Astrocyte (in vitro differentiated cells and primary cell): ENCODE results near the gene TKTL1. TPM values are rescaled to one million over a fixed set of nuclear protein-coding genes. Genes with fewer than 3 reads are reported as not detected.

Source experiments
- DNase-seq: peaks from one replicate; pipeline ENCODE4 v3.0.0-alpha.2; 2010; ENCODE audit warnings: low read depth
- FAIRE-seq: peaks from 2 replicates; lab custom pipeline; 2011; peaks lifted over from hg19 to GRCh38; lab: Jason Lieb, UNC
- H2AFZ ChIP-seq: 2 replicates; pipeline ENCODE4 v1.6.0; 2012; ENCODE audit warnings: low read depth, low read length, inconsistent platforms
- H3K27ac ChIP-seq: 2 replicates; pipeline ENCODE4 v1.5.1; 2011; ENCODE audit warnings: low read depth, low read length, inconsistent platforms
- H3K27me3 ChIP-seq: 2 replicates; pipeline ENCODE4 v1.6.0; 2011; ENCODE audit warnings: low read length, inconsistent platforms; ENCODE audit not compliant: insufficient read depth
- H3K36me3 ChIP-seq: 2 replicates; pipeline ENCODE4 v1.5.1; 2011; ENCODE audit warnings: low read length, inconsistent platforms; ENCODE audit not compliant: insufficient read depth
- H3K4me1 ChIP-seq: 2 replicates; pipeline ENCODE4 v1.5.1; 2011; ENCODE audit warnings: low read length, inconsistent platforms; ENCODE audit not compliant: insufficient read depth
- H3K4me2 ChIP-seq: 2 replicates; pipeline ENCODE4 v1.6.0; 2012; ENCODE audit warnings: low read length, inconsistent platforms
- H3K4me3 ChIP-seq: 2 replicates; pipeline ENCODE4 v1.5.1; 2011; ENCODE audit warnings: low read depth, mild to moderate bottlenecking, low read length, inconsistent platforms; ENCODE audit not compliant: insufficient read depth
- H3K79me2 ChIP-seq: 2 replicates; pipeline ENCODE4 v1.6.0; 2012; ENCODE audit warnings: mild to moderate bottlenecking, low read length, inconsistent platforms; ENCODE audit not compliant: insufficient read depth
- H3K9ac ChIP-seq: 2 replicates; pipeline ENCODE4 v1.6.0; 2012; ENCODE audit warnings: mild to moderate bottlenecking, low read length, inconsistent platforms
- H3K9me3 ChIP-seq: 2 replicates; pipeline ENCODE4 v1.5.1; 2012; ENCODE audit warnings: low read depth, mild to moderate bottlenecking, low read length, inconsistent platforms; ENCODE audit not compliant: insufficient read depth
- H4K20me1 ChIP-seq: 2 replicates; pipeline ENCODE4 v1.6.0; 2012; ENCODE audit warnings: low read length, inconsistent platforms; ENCODE audit not compliant: insufficient read depth
- H3K27ac Mint-ChIP-seq: one replicate; pipeline ENCODE4 v1.8.0; 2021; ENCODE audit warnings: mild to moderate bottlenecking, mixed read lengths; ENCODE audit not compliant: unreplicated experiment
- H3K27me3 Mint-ChIP-seq: one replicate; pipeline ENCODE4 v1.8.0; 2021; ENCODE audit warnings: low read depth, mixed read lengths; ENCODE audit not compliant: unreplicated experiment
- H3K36me3 Mint-ChIP-seq: one replicate; pipeline ENCODE4 v1.8.0; 2021; ENCODE audit warnings: low read depth, mixed read lengths; ENCODE audit not compliant: unreplicated experiment
- H3K4me1 Mint-ChIP-seq: one replicate; pipeline ENCODE4 v1.8.0; 2021; ENCODE audit warnings: low read depth, mixed read lengths; ENCODE audit not compliant: unreplicated experiment
- H3K4me3 Mint-ChIP-seq: one replicate; pipeline ENCODE4 v1.8.0; 2021; ENCODE audit warnings: mild to moderate bottlenecking, moderate library complexity, mixed read lengths; ENCODE audit not compliant: unreplicated experiment
- H3K9me3 Mint-ChIP-seq: one replicate; pipeline ENCODE4 v1.8.0; 2021; ENCODE audit warnings: mild to moderate bottlenecking, mixed read lengths; ENCODE audit not compliant: unreplicated experiment
- EZH2 ChIP-seq: IDR thresholded peaks from 2 replicates; pipeline ENCODE4 v1.6.1; 2012; ENCODE audit warnings: mild to moderate bottlenecking, low read length, inconsistent platforms; ENCODE audit not compliant: insufficient read depth
- total RNA-seq: library from RNA; stranded (reverse); gene quantifications from 2 replicates; pipeline ENCODE4 v1.2.1, GENCODE V29; 2021
- TF ChIP-seq, protein P1 (sequence below): IDR thresholded peaks from 2 replicates; pipeline ENCODE4 v1.5.1; 2011; ENCODE audit warnings: low read depth, mild to moderate bottlenecking, inconsistent platforms, low read length, moderate library complexity; ENCODE audit not compliant: insufficient read depth

Gene TKTL1
- total RNA-seq, 1 donor from 2014 or later: not detected

DNA sequence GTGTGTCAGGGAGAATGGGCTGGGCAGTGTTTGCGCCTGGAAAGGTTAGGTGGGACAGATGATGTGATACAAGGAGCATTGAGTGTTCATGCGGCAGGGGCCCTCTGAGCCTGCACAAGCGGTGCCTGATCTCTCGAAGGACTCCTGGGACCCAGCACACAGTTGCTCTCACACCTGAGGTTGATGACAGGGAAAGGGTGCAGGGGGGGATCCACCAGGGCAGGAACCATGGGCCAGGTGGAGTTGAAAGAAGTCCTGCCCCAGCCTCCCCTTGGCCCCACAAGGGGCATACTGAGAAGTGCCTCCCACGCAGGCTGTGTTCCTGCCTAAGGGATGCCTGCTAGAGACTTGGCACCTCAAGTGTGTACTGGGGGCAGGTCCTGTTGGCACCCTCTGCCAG is 33.1 kb downstream of the TKTL1 start:
- H4K20me1 ChIP-seq: no peaks in the 10 kb centered on the region
- Mint-ChIP-seq H3K27ac (no peak overlapping the region), H3K9me3 (no peaks in the 10 kb centered on the region), H3K4me1 (no peaks in the 10 kb centered on the region), H3K36me3 (no peaks in the 10 kb centered on the region), H3K4me3 (no peak overlapping the region), H3K27me3 (peaks cover 21% of the 10 kb centered on the region)
- H3K4me3 ChIP-seq: no peak overlapping the region
- H3K36me3 ChIP-seq: no peaks in the 10 kb centered on the region
- H3K4me2 ChIP-seq: no peak overlapping the region
- no peak for DNase-seq
- H3K9ac ChIP-seq: no peak overlapping the region
- peaks cover 10% of the 10 kb centered on the region for H3K27me3 ChIP-seq
- no peak overlapping the region for H2AFZ ChIP-seq
- no peak for FAIRE-seq
- H3K4me1 ChIP-seq: peaks cover 7% of the 10 kb centered on the region
- no peaks in the 10 kb centered on the region for H3K9me3 ChIP-seq
- no peak for TF ChIP-seq EZH2
- TF ChIP-seq, protein P1, sequence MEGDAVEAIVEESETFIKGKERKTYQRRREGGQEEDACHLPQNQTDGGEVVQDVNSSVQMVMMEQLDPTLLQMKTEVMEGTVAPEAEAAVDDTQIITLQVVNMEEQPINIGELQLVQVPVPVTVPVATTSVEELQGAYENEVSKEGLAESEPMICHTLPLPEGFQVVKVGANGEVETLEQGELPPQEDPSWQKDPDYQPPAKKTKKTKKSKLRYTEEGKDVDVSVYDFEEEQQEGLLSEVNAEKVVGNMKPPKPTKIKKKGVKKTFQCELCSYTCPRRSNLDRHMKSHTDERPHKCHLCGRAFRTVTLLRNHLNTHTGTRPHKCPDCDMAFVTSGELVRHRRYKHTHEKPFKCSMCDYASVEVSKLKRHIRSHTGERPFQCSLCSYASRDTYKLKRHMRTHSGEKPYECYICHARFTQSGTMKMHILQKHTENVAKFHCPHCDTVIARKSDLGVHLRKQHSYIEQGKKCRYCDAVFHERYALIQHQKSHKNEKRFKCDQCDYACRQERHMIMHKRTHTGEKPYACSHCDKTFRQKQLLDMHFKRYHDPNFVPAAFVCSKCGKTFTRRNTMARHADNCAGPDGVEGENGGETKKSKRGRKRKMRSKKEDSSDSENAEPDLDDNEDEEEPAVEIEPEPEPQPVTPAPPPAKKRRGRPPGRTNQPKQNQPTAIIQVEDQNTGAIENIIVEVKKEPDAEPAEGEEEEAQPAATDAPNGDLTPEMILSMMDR: no peak
- H3K79me2 ChIP-seq: no peaks in the 10 kb centered on the region
- H3K27ac ChIP-seq: no peak overlapping the region

DNA sequence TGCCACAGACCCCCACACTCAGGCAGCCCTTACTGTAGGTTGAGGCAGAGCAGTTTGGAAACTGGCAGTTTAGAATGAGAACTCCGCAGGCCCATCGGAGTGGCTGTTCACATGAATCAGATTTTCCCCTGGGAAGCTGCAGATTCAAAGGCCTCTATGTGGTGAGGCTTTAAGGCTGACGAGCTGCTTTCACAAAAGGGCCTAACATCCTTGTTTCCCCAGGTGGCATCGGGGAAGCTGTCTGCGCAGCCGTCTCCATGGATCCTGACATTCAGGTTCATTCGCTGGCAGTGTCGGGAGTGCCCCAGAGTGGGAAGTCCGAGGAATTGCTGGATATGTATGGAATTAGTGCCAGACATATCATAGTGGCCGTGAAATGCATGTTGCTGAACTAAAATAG is 33.7 kb downstream of the TKTL1 start:
- peaks cover 7% of the 10 kb centered on the region for H3K4me1 ChIP-seq
- H3K9me3 Mint-ChIP-seq: no peaks in the 10 kb centered on the region
- H3K36me3 ChIP-seq: no peaks in the 10 kb centered on the region
- H3K27me3 ChIP-seq: peaks cover 7% of the 10 kb centered on the region
- DNase-seq: no peak
- no peak for FAIRE-seq
- H3K9ac ChIP-seq: no peak overlapping the region
- H3K4me1 Mint-ChIP-seq: peaks cover under 1% of the 10 kb centered on the region
- H3K4me3 ChIP-seq: no peak overlapping the region
- no peak overlapping the region for H3K27ac Mint-ChIP-seq
- no peak overlapping the region for H3K4me2 ChIP-seq
- no peak overlapping the region for H2AFZ ChIP-seq
- H3K27ac ChIP-seq: no peak overlapping the region
- TF ChIP-seq, protein P1: no peak
- no peak for TF ChIP-seq EZH2
- peaks cover 23% of the 10 kb centered on the region for H3K27me3 Mint-ChIP-seq
- H4K20me1 ChIP-seq: no peaks in the 10 kb centered on the region
- no peaks in the 10 kb centered on the region for H3K36me3 Mint-ChIP-seq
- H3K79me2 ChIP-seq: no peaks in the 10 kb centered on the region
- no peaks in the 10 kb centered on the region for H3K9me3 ChIP-seq
- no peak overlapping the region for H3K4me3 Mint-ChIP-seq

DNA sequence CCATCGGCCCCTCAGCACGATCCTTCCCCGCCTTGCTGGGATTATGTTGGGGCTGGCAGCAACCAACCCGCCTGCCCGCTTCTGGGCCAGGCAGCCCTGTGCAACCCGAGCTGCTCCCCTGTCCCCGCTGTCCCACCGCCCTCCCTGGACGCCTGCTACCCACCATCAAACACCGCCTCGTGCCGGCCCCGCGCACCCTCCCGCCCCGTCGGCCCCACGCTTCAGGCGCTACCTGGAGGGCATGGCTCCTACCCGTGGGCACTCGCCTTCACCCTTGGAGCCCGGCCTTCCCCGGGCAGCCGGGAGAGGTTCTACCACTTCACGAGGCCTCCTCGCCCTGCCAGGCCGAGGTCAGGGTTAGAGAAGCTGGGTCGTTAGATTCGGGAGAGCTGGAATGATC is 37.0 kb downstream of the TKTL1 start:
- FAIRE-seq: no peak
- no peaks in the 10 kb centered on the region for H3K9me3 ChIP-seq
- no peaks in the 10 kb centered on the region for H3K27me3 ChIP-seq
- no peak overlapping the region for H3K9ac ChIP-seq
- H2AFZ ChIP-seq: no peak overlapping the region
- Mint-ChIP-seq H3K9me3 (no peaks in the 10 kb centered on the region), H3K36me3 (no peaks in the 10 kb centered on the region), H3K27me3 (peaks cover 10% of the 10 kb centered on the region), H3K27ac (no peak overlapping the region), H3K4me1 (peaks cover 4% of the 10 kb centered on the region), H3K4me3 (no peak overlapping the region)
- H3K27ac ChIP-seq: no peak overlapping the region
- H3K79me2 ChIP-seq: no peaks in the 10 kb centered on the region
- no peak for DNase-seq
- no peak overlapping the region for H3K4me2 ChIP-seq
- TF ChIP-seq, protein P1: no peak
- TF ChIP-seq EZH2: no peak
- H4K20me1 ChIP-seq: no peaks in the 10 kb centered on the region
- H3K4me1 ChIP-seq: peaks cover 2% of the 10 kb centered on the region
- H3K4me3 ChIP-seq: no peak overlapping the region
- H3K36me3 ChIP-seq: no peaks in the 10 kb centered on the region
